ENCODE data around the gene RHOH. TPM values are rescaled to one million over a fixed set of nuclear protein-coding genes. Genes with fewer than 3 reads are reported as not detected.
A peak's percentile ranks its signal among the peaks of the same experiment; 100 is the strongest.
"Not testable (repeated sequence)": the region's sequence is repeated elsewhere in the genome, so short reads cannot be mapped to it uniquely, and the experiment has no call there.

The RHOH gene
- total RNA-seq, 2 experiments from 2014 or later, result 38.2 to 83.2 TPM

GRCh38 chr4:40292313-40292759 lies 95.5 kb downstream of the RHOH start:
- Histone ChIP-seq H3K79me2 (ENCODE audit: insufficient read depth, low read depth, low read length) (no peaks in the 10 kb centered on the region), H2AFZ (ENCODE audit: low read length) (peak overlapping the region; percentile 77), H3K4me2 (ENCODE audit: low read length) (no peak overlapping the region), H3K4me3 (ENCODE audit: low read depth, low read length, poor library complexity, severe bottlenecking) (no peak overlapping the region), H3K27ac (ENCODE audit: low read depth, low read length, poor library complexity, severe bottlenecking) (no peak overlapping the region), H3K9me3 (ENCODE audit: low read length) (0 out of 2 replicates have a peak, but pooled peaks cover 3% of the 10 kb centered on the region), H3K9me2 (ENCODE audit: insufficient read depth, low read length) (no peaks in the 10 kb centered on the region), H3K4me1 (ENCODE audit: insufficient read depth, low read length, poor library complexity, severe bottlenecking) (peaks cover 21% of the 10 kb centered on the region), H3K36me3 (ENCODE audit: insufficient read depth, low read length) (no peaks in the 10 kb centered on the region), H4K20me1 (ENCODE audit: insufficient read depth, low read length) (no peaks in the 10 kb centered on the region)
- no TSS peak for BruUV-seq (replicated peaks)
- POLR2A ChIA-PET, result interaction anchor here (0.6 to 1.9 kb wide), 5 partner anchors 16 to 88 kb away, joined by 3 to 6 read pairs (median 3); no protein-coding TSS in a partner anchor
- intact Hi-C loops (cut with micrococcal nuclease; ENCODE audit: unreplicated experiment), result no loop called here
- DNase-seq (ENCODE audit: low spot score), result peak; percentile 26
- TF ChIP-seq EZH2phosphoT487 (IDR thresholded peaks at IDR 0.05; ENCODE audit: borderline replicate concordance, low read depth, low read length), result no peak
- TF ChIP-seq, protein P1, sequence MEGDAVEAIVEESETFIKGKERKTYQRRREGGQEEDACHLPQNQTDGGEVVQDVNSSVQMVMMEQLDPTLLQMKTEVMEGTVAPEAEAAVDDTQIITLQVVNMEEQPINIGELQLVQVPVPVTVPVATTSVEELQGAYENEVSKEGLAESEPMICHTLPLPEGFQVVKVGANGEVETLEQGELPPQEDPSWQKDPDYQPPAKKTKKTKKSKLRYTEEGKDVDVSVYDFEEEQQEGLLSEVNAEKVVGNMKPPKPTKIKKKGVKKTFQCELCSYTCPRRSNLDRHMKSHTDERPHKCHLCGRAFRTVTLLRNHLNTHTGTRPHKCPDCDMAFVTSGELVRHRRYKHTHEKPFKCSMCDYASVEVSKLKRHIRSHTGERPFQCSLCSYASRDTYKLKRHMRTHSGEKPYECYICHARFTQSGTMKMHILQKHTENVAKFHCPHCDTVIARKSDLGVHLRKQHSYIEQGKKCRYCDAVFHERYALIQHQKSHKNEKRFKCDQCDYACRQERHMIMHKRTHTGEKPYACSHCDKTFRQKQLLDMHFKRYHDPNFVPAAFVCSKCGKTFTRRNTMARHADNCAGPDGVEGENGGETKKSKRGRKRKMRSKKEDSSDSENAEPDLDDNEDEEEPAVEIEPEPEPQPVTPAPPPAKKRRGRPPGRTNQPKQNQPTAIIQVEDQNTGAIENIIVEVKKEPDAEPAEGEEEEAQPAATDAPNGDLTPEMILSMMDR (conservative IDR thresholded peaks at IDR 0.05; ENCODE audit: low read length), result no peak
- CTCF ChIA-PET (ENCODE audit: unreplicated experiment), result no interaction called here

DNA sequence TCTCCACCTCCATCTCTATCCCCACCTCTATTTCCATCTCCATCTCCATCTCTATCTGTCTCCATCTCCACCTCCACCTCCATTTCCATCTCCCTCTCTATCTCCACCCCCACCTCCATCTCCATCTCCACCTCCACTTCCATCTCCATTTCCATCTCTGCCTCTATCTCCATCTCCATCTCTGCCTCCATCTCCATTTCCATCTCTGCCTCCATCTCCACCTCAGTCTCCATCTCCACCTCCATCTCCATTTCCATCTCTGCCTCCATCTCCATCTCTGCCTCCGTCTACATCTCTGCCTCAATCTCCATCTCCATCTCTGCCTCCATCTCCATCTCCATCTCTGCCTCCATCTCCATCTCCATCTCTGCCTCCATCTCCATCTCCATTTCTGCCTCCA lies 97.5 kb downstream of the RHOH start:
- H3K4me3 ChIP-seq (ENCODE audit: low read depth, low read length, poor library complexity, severe bottlenecking), result no peak overlapping the region
- H3K36me3 ChIP-seq (ENCODE audit: insufficient read depth, low read length), result no peaks in the 10 kb centered on the region
- H3K9me2 ChIP-seq (ENCODE audit: insufficient read depth, low read length), result no peaks in the 10 kb centered on the region
- TF ChIP-seq, protein P1 (conservative IDR thresholded peaks at IDR 0.05; ENCODE audit: low read length), result no peak
- no peak for TF ChIP-seq EZH2phosphoT487 (IDR thresholded peaks at IDR 0.05; ENCODE audit: borderline replicate concordance, low read depth, low read length)
- H3K79me2 ChIP-seq (ENCODE audit: insufficient read depth, low read depth, low read length), result no peaks in the 10 kb centered on the region
- no peak overlapping the region for H2AFZ ChIP-seq (ENCODE audit: low read length)
- no peak for DNase-seq (ENCODE audit: low spot score)
- H3K27ac ChIP-seq (ENCODE audit: low read depth, low read length, poor library complexity, severe bottlenecking), result no peak overlapping the region
- intact Hi-C loops (cut with micrococcal nuclease; ENCODE audit: unreplicated experiment), result no loop called here
- POLR2A ChIA-PET, result no interaction called here
- no peak overlapping the region for H3K4me2 ChIP-seq (ENCODE audit: low read length)
- BruUV-seq (replicated peaks), result no TSS peak
- no peaks in the 10 kb centered on the region for H4K20me1 ChIP-seq (ENCODE audit: insufficient read depth, low read length)
- H3K9me3 ChIP-seq (ENCODE audit: low read length), result peaks cover 3% of the 10 kb centered on the region; the same call in 1 of the 2 replicates
- CTCF ChIA-PET (ENCODE audit: unreplicated experiment), result no interaction called here
- peaks cover 37% of the 10 kb centered on the region for H3K4me1 ChIP-seq (ENCODE audit: insufficient read depth, low read length, poor library complexity, severe bottlenecking)

DNA sequence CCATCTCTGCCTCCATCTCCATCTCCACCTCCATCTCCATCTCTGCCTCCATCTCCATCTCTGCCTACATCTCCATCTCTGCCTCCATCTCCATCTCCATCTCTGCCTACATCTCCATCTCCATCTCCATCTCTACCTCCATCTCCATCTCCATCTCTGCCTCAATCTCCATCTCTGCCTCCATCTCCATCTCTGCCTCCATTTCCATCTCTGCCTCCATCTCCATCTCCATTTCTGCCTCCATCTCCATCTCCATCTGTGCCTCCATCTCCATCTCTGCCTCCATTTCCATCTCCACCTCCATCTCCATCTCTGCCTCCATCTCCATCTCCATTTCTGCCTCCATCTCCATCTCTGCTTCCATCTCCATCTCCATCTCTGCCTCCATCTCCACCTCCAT lies 98.2 kb downstream of the RHOH start:
- H3K79me2 ChIP-seq (ENCODE audit: insufficient read depth, low read depth, low read length); H3K4me2 ChIP-seq (ENCODE audit: low read length); H3K9me2 ChIP-seq (ENCODE audit: insufficient read depth, low read length); intact Hi-C loops (cut with micrococcal nuclease; ENCODE audit: unreplicated experiment); H3K9me3 ChIP-seq (ENCODE audit: low read length); CTCF ChIA-PET (ENCODE audit: unreplicated experiment); BruUV-seq (replicated peaks); H2AFZ ChIP-seq (ENCODE audit: low read length); H3K4me3 ChIP-seq (ENCODE audit: low read depth, low read length, poor library complexity, severe bottlenecking); H3K36me3 ChIP-seq (ENCODE audit: insufficient read depth, low read length); POLR2A ChIA-PET; H3K27ac ChIP-seq (ENCODE audit: low read depth, low read length, poor library complexity, severe bottlenecking); H4K20me1 ChIP-seq (ENCODE audit: insufficient read depth, low read length); DNase-seq (ENCODE audit: low spot score): not testable (repeated sequence)
- peaks cover 37% of the 10 kb centered on the region for H3K4me1 ChIP-seq (ENCODE audit: insufficient read depth, low read length, poor library complexity, severe bottlenecking)

Data from OCI-LY7 (cell line).